OCI-LY3 (cell line): Measurements from ENCODE around the gene ARHGAP42.

Source experiments
- EZH2phosphoT487 ChIP-seq: fragments of 200-600 bp; shearing (Covaris generic); IDR thresholded peaks from 2 replicates; pipeline ENCODE4 v1.6.1; 2018; ENCODE audit warnings: antibody characterized with exemption, mixed run types, low read depth
- TF ChIP-seq, protein P1 (sequence below): fragments of 200-600, 300-600 bp; sonication (generic); IDR thresholded peaks from 2 replicates; pipeline ENCODE4 v1.5.1; 2014; ENCODE audit warnings: antibody characterized with exemption, low read length, low read depth

DNA sequence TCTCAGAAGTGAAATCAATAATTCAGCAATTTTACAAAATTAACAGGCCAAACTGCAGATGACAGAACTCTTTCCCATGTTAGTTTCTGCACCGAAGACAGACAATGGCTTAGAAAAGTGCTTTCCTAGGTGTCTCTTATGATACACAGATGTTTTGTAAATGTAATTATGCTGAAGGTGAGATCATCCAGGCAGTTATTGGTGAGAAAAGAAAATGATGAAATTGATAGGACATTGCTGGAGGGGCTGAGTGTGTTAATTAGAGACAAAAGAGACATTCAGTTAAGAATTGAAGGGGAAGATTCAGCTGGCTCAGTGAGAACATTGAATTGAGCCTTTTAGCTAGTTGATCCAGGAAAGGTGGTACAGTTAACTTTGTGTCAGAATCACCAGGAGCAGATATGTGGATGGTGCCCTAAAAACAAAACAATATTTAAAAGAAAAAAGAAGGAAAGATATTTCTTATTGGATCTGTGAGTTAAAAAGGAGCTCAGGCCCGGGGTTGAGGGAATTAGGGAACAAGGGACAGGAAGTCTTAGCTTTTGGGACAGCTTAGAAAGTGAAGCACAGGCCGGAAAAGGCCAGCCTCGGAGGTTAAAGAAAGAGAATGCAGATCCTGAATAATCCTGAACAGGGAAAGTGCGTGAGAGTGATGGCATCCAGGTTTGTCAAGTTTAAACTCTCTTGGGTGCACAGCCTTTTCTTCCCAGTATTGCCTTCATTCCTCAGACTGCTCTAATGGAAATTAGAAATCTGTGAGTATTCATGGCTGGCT, 16.9 kb downstream of the ARHGAP42 start:
- TF ChIP-seq, protein P1, sequence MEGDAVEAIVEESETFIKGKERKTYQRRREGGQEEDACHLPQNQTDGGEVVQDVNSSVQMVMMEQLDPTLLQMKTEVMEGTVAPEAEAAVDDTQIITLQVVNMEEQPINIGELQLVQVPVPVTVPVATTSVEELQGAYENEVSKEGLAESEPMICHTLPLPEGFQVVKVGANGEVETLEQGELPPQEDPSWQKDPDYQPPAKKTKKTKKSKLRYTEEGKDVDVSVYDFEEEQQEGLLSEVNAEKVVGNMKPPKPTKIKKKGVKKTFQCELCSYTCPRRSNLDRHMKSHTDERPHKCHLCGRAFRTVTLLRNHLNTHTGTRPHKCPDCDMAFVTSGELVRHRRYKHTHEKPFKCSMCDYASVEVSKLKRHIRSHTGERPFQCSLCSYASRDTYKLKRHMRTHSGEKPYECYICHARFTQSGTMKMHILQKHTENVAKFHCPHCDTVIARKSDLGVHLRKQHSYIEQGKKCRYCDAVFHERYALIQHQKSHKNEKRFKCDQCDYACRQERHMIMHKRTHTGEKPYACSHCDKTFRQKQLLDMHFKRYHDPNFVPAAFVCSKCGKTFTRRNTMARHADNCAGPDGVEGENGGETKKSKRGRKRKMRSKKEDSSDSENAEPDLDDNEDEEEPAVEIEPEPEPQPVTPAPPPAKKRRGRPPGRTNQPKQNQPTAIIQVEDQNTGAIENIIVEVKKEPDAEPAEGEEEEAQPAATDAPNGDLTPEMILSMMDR, result no peak
- TF ChIP-seq EZH2phosphoT487, result no peak
